ENCODE data around the gene LRRC8D.

The LRRC8D gene

DNA sequence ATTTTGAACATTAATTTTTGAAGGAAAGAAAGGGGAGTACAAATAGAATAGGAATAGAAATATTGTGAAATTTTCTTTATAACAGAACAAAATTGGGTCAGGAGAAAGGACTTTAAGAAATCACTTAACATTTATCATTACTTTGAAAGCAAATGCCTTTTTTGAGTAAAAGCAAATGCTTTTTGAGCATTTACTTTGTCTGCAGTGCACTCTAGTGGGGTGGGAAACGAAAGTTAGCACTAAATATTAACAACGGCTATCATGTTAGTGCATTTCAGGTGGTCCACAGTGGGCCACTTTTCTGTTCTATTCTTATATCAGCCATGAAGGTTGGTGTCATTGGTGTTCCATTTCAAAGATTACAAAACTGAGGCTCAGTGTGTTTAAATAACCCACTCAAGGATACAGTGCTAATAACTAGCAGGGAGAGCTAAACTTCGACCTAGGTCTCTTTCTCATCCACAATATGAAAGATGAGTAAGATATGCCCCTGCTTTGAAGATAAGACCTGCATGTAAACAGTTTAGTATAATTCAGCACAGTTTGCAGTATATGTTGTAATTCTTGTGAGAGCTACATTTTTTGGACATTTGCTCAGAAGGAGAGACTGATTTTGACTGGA is 13.4 kb downstream of the LRRC8D start:
- no peak for DNase-seq (ENCODE audit: low spot score)

DNA sequence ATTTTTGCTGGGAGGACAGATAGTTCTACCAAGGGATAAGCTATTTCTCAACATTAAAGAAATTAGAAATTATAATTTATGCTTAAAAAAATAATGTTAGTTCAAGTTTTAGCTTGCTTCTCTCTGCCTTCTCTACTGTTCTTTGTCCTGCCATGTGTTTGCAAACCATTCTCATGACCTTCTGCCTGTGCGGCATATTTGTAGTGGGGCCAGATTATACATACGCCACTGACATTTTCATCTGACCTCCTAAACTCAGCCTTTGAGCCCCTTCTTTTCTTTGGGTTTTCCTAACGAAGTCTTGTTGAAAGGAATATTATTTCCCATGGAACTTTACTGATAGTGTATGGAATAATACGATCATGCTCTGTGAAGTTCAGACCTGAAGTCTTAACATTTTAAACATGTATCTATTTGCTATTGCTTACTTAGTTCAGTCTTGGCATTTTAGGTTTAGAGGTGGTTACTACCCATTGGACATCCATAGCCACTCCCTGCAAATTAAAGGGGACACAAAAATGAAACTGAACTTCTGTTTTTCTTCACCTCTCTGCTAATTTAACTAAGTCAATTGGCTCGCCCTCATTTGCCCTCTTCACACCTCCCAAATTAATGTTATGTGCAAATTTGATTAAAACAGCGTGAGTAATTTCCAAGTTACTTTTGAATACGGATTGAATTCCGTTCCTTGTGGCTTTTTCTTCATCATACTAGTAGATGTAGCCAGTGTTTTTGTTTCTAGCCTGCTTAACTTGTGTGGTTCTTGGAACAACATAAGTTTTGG is 15.6 kb downstream of the LRRC8D start:
- DNase-seq (ENCODE audit: low spot score): no peak

DNA sequence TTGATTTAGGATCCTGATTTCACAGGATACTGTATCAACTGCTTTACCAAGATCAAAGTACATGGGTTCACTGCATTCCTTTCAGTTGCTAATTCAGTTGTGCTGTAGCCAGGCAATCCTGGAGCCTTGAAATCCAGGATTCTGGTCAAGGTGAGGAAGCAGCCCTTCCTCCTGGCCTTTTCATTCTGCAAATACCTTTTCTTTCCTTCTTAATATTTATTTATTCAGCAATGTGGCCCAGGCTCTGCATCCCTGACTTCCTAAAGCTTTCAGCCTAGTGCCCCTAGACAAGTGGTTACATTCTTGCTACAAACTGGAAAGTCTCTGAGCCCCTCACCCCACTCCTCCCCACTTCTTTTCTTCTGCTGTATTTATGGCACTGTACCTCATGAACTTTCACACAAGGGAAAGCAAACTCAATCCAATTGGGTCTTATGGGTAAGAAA is 16.2 kb downstream of the LRRC8D start:
- DNase-seq (ENCODE audit: low spot score): peak; percentile 45

DNA sequence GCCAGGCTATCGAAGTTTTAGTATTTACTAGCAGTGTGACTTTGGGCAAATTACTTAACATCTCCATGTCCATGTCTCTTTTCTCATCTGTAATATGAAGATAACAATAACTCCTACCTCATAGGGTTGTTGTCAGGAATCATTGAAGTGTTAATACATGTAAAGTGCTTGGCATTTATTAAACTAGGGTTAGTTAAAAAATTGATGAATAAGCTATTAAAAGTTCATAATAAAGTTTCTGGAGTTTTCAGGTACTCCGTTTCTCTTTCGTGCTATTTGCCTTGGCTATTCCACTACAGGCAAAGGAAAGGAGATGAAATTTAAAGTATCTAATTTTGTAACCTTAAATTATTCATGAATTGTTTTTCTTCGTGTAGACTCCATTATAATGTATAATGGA is 16.7 kb downstream of the LRRC8D start:
- no peak for DNase-seq (ENCODE audit: low spot score)

DNA sequence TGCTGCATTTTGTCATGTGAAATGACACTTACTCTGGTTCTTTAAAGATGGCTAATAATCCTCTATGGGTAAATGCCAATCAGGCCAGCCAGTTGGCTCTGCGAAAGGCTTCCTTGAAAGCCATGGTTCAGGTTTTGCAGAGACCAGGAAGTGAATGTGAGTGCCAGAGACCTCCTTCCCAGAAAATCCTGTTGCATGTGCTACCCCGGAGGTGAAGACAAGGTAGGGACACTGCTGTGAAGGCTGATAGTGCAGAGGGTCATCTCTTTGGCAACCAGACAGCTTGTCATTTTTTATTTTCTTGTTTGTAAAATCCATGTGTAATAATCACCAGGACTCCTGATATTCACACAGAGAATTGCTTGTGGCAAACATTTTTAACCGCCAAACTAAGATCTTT is 18.7 kb downstream of the LRRC8D start:
- no peak for DNase-seq (ENCODE audit: low spot score)

DNA sequence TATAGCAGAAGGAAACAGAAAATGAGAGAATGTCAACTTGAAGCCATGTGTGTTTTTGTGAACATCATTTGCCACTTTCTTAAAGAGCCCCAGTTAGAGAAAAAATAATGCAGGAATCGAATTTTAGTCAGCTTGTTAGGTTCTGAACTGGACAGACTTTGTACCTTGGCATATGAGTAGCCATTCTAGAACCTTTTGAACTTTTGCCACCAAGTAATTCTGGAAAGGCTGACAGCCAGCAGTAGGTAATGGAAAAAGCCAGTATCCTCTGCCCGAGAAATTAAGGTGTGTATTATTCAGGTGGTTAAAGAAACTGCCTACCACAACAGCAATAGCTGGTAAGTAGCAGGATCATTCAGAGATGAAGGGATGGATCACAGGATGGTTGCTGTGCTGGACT is 20.7 kb downstream of the LRRC8D start:
- no peak for DNase-seq (ENCODE audit: low spot score)

DNA sequence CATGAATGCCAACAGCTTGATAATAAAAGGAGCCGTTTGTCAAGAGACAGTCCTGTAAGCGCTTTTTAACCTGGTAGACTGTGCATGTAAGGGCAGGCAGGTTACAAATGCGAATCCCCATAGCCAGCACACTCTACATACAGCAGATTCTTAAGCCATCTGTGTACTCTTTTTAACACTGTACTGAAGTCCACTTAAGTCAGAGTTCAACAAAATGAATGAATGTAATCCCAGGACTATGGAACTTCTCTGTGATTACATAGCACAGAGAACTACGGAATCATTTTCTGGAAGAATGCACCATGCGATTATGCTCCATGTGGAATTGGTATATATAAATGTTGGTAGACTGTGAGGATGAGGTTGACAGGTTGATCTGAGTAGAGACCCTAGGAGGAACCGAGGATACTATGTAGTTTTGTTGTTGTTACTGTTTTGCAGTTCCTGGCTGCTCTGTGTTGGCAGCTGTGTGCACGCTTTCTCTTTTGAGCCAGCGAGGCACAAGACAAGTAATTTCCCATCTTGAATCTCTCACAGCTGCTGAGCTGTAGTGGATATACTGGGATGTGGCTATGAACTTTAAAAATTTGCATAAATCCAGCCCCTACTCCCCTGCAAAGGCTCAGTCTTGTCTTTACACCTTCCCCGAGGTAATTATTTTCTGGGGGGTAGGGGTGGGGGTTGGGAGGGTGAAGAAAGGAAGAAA is 21.9 kb downstream of the LRRC8D start:
- DNase-seq (ENCODE audit: low spot score): no peak

DNA sequence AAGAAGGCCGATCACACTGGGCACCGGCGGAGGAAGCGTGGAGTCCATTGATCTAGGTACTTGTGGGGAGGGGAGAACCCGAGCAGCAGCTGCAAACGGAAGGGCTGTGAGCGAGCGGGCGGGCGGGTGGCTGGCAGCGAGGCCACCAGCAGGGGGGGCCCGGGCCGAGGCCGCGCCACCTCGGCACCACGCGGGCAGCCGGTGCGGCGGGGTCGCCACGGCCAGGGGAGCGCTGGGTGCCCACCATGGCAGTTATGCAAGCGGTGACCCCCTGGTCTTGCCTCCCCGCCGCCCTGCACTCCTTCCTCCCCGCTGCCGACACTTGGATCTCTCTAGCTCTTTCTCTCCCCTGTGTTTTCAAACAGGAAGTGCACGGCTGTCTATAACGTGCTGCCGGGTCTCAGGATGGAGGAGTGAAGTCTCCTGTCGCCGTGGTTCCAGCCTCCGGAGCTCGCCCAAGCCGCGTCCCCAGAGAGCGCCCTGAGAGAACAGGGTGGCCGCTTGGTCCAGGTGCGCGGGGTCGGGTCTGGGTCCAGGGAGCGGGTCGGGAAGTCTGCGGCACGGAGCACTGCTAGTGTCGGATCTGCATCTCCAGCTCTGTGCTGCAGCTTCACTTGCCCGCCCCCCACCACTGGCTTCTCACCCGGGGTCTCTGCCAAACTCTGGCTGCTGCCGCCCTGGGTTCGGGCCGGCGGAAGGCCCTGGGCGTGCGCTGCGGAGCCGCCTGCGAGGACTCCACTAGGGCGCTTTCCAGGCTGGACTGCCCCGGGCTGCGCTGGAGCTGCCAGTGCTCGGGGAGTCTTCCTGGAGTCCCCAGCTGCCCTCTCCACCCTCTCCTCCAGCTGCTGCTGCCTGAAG is 22.7 kb downstream of the LRRC8D start:
- peak; percentile 88 for DNase-seq (ENCODE audit: low spot score)

DNA sequence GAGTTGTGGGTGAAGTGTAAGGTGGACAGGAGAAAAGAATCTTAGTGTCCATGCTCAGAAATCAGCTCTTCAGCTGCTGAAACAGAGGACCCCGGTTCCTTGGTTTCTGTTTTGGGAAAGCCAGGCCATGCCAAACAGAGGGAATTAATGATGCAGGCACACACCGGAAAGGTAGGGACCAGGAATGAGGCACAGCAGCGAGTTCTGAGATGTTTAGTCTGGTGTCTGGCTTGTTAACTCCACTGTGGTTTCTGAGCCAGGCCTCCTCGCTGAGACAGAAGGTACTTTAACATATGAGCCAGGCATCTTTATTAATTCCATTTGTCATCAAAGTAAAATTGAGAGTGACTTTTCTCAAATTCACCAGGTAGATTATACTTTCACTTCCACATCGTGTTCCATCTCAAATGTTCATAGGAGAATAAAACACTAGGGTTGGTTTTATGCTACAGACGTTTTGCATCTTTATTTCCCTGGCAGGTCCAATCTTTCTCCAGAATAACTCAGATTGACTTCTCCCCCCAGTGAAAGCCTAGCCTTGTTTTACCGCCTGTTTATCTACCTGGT is 23.5 kb downstream of the LRRC8D start:
- DNase-seq (ENCODE audit: low spot score): no peak

DNA sequence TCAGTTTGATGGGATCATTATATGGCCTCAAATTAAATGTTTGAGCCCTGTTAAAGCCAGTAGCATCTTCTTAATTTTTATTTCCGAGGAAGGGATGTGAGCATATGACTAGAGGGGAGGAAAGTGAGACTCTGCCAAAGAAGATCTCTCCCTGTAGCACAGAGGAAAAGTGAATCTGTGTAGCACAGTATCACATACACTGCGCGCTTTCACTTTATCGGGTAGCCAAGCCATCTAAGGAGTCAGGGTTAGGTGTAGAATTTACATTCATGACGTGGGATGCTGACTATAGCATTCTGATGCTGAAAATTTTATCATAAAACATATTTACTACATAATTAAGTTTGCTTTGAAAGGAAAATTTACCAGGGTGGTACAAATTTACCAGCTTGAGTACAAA is 24.0 kb downstream of the LRRC8D start:
- no peak for DNase-seq (ENCODE audit: low spot score)

DNA sequence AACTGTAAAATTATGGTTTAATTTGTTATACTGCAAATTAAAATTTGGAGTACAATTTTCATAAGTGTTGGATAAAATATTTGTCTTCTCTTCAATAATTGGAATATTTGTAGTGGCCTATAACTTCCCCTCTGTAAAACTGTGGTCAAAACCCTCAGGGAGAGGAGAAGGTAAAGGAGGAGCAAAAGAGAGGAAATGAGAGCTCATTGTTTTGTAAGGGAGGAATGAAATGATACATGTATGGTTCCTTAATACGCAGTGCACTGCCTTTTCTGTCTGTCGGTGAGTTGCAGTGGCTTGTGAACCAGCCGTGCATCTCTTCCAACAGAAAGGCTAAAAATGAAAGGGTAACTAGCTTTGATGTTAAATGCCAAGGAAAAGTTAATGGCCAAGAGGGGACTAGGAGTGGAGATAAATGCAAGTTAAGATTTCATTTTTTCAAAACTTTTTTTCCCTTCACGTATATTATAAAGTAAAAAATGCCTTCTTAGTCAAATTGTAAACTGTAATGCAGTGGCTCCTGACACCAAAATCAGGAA is 26.4 kb downstream of the LRRC8D start:
- DNase-seq (ENCODE audit: low spot score): no peak

DNA sequence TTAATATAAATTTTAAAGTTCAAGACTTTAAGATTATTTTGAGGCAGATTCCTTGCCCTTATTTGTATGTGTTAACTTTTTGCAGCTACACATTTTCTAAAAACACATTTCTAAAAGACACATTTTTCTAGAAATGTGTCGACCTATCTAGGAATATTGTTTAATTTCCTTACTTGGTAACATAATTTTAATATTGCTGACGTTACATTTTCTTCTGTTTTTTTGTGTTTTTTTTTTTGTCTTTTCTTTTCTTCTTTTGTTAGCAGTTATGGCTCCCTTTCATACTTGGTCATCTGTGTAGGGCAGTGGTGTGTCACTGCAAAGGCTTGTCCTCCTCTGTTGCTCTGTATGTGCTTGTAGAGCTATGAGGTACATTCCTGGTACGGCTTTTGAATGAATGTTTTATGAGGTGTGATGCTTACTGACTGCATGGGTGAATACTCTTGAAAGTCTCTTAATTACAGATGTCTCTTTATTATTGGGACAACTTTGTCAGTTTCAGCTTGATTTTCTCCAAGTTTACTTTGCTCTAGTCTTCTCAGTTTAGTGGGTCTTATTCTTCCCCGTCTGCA is 30.1 kb downstream of the LRRC8D start:
- no peak for DNase-seq (ENCODE audit: low spot score)

DNA sequence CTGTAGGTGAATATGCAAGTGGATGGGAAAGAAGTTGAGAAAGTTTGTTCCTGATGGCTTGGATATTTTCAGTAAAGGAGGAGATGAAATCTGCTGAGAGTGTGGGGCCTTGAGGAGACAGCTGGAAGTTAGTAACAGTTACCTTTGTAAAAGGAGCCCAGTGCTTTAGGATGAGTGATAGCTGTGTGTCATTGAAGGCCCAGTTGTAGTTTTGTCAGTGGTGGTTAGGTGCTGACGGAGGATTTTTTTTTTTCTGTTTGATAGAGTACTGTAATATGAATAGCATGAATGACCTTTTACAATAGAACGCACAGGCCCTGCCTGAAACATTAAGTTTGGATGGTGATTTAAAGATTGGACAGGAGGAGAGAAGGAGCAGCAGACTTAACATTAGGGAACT is 33.3 kb downstream of the LRRC8D start:
- DNase-seq (ENCODE audit: low spot score): no peak

DNA sequence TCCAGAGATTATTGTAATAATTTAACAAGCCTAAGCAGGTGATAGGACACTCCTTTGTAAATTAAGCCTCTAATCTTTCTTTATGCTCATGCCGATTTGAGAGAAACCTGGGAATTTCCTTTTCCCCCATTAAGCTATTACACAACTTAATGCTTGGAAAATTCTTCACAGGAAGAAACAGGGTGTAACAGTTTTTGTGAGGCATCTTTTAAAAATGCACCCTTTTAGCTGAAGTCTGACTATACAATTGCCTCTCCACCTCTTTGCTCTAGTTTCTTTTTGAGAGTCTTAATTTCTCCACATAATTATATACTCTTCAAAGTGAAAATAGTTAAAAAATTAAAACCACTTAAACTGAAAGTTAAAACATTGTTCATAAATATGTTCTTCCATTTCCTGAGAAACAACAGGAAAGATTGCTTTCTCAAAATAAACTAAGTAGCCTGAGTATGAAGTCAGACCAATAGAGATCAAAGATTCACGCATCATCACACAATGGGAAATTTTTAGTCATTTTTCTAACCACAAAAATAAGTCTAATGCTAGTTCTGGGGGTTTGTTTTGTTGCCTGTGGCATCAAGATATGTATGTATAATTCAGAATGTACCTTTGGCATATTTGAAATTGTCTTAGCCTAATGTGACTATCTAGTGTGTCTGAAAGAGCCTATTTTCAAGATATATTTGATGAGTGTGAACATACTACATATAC is 34.7 kb downstream of the LRRC8D start:
- DNase-seq (ENCODE audit: low spot score): no peak

DNA sequence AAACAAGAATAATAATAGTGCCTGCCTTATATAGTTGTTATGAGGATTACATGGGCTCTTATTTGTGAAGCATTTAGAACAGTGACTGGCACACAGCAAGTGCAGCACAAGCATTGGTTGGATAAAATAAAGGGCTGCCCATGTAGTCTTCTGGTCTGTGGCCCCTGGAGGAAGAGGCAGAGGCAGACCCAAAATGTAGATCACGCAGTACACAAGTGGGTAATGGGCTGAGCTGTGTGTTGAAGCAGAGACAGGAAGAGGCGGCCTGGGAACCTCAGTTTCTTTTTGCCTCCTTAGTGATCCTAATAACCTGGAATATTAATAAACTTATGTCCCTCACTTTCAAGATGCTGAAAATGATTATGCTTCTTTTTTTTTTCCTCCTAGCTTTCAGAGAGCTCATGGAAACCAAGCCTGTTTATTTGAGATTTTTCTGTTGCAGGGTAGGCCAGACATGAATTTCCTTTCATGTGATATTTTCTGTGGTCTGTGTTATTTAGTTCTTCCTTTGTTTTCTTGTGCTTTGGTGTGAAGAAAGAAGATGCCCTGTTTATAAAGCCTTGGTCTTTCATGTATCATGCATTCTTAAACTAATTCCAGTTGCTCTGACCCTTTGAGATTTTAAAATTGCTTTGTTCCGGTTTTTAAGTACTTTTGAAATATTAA is 42.5 kb downstream of the LRRC8D start:
- DNase-seq (ENCODE audit: low spot score): no peak

DNA sequence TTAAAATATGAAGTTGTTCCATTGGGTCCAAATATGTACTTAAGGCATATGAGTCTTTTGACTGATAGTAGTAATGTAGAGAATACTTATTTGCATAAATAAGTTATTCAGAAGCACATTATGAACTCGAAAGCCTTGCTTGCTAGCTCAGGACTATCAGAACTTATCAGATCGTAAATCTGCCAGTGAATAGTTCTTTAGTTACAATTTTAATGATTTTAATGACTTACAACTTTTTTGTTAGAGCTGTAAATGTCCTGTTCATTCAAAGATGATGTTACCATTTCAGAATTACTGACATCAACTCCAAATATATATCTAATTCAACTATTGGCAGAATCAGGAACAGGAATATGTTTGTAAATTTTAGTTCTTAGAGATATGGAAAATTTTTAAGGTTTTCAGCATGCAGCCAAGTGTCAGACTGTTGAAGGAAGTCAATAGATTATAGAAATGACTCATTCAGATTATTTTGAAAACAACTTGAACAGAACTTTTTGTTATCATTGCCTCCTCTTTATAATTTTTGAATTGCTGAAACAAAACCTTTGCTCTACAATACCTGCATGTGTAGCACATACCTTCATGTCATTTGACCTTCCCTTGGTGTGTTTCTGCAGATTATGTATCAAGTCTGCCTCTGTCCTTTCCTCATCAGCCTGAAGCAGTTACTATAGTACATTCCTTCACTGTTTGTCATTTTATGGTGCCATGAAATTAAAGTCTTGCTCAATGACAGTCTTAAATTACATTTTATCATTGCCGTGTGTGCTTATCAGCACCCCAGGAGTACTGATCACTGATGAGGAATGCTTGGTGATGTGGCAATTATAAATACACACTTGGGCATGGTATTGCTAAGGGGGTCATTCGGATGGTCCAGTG is 44.9 kb downstream of the LRRC8D start:
- DNase-seq (ENCODE audit: low spot score): no peak

DNA sequence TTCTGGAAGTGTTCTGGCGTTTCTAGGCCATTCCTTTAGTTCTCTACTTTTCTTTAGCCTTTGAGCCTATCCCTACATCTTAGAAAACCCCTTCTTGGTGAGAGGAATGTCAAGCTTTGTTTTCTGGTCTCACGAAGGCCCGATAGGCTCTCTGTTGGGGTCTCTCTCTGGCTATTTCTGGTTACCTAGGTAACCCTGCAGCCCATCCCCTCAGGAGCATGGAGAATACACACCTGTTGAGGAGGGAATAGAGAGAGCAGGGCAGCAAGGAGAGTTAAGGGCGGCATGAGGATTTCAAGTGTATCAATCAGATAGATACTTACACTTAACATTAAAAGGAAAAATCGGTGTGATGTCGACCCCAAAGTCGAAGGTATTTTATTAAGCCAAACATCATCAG is 45.7 kb downstream of the LRRC8D start:
- peak; percentile 35 for DNase-seq (ENCODE audit: low spot score)

DNA sequence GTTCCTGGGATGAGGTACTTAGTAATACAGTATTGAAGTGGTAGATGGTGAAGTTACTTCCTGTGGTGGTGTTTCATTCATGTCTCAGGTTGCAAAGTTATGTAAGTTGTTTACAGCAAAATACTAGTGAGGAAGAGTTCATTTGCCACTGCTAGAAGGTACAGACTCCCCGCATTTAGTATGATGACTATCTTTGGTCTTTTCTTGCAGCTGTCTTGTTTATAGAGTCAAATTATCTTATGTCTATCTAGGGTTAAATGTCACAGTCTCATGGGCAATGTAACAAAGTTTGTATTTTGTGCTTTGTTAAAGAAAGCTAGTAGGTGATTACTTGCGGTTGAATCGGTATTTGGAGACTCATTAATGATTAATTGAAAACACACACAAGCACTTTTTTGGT is 50.2 kb downstream of the LRRC8D start:
- no peak for DNase-seq (ENCODE audit: low spot score)
